Hepatocyte (in vitro differentiated cells): Measurements from ENCODE around the gene OR2J3.

Experiments
- EZH2phosphoT487 ChIP-seq: fragments of 200-600 bp; sonication (generic); IDR thresholded peaks from one replicate; pipeline ENCODE4 v1.6.1; 2018; ENCODE audit warnings: antibody characterized with exemption, mild to moderate bottlenecking, low read depth, moderate library complexity; ENCODE audit not compliant: unreplicated experiment, severe bottlenecking
- TF ChIP-seq, protein P1 (sequence below): fragments of 200-600 bp; sonication (generic); IDR thresholded peaks from 2 replicates; pipeline ENCODE4 v1.5.1; 2016; ENCODE audit warnings: antibody characterized with exemption, mild to moderate bottlenecking; ENCODE audit not compliant: poor library complexity

- TF ChIP-seq, protein P1, sequence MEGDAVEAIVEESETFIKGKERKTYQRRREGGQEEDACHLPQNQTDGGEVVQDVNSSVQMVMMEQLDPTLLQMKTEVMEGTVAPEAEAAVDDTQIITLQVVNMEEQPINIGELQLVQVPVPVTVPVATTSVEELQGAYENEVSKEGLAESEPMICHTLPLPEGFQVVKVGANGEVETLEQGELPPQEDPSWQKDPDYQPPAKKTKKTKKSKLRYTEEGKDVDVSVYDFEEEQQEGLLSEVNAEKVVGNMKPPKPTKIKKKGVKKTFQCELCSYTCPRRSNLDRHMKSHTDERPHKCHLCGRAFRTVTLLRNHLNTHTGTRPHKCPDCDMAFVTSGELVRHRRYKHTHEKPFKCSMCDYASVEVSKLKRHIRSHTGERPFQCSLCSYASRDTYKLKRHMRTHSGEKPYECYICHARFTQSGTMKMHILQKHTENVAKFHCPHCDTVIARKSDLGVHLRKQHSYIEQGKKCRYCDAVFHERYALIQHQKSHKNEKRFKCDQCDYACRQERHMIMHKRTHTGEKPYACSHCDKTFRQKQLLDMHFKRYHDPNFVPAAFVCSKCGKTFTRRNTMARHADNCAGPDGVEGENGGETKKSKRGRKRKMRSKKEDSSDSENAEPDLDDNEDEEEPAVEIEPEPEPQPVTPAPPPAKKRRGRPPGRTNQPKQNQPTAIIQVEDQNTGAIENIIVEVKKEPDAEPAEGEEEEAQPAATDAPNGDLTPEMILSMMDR: no peak
- no peak for TF ChIP-seq EZH2phosphoT487
Measured at GRCh38 chr6:29146179-29146578, 38.3 kb downstream of the OR2J3 start.
